Measurements from ENCODE around the gene OPN1LW.
"Not testable (repeated sequence)": the region's sequence is repeated elsewhere in the genome, so short reads cannot be mapped to it uniquely, and the experiment has no call there.

Gene OPN1LW

GRCh38 chrX:154144010-154144409 is at the start of gene OPN1LW:
OPN1LW (plus strand) TSS chrX:154144243; CDS start chrX:154144284, 41 bp downstream.
- DNase-seq, result not testable (repeated sequence)

- DNase-seq, result no peak
Measured at GRCh38 chrX:154094833-154095232, 49.2 kb upstream of the OPN1LW start.

GRCh38 chrX:154096140-154097002 is 47.7 kb upstream of the OPN1LW start:
- no peak for DNase-seq

GRCh38 chrX:154097003-154097588 is 46.9 kb upstream of the OPN1LW start:
- peak; percentile 71 for DNase-seq

- peak; percentile 78 for DNase-seq
Measured at GRCh38 chrX:154097589-154098541, 46.2 kb upstream of the OPN1LW start, which contains the start of gene MECP2. MECP2 (minus strand) TSS chrX:154097717.

- no peak for DNase-seq
Measured at GRCh38 chrX:154098551-154098950, 45.5 kb upstream of the OPN1LW start.

GRCh38 chrX:154113729-154114128 is 30.3 kb upstream of the OPN1LW start:
- DNase-seq, result no peak

GRCh38 chrX:154114652-154115051 is 29.4 kb upstream of the OPN1LW start:
- no peak for DNase-seq

GRCh38 chrX:154115071-154115470 is 29.0 kb upstream of the OPN1LW start:
- no peak for DNase-seq

GRCh38 chrX:154115750-154116149 is 28.3 kb upstream of the OPN1LW start:
- DNase-seq, result no peak

- no peak for DNase-seq
Measured at GRCh38 chrX:154116426-154117211, 27.4 kb upstream of the OPN1LW start.

GRCh38 chrX:154117566-154117965 is 26.5 kb upstream of the OPN1LW start:
- DNase-seq, result no peak

GRCh38 chrX:154120567-154120966 is 23.5 kb upstream of the OPN1LW start:
- DNase-seq, result no peak

GRCh38 chrX:154121207-154121606 is 22.8 kb upstream of the OPN1LW start:
- DNase-seq, result no peak

GRCh38 chrX:154121961-154122360 is 22.1 kb upstream of the OPN1LW start:
- DNase-seq, result no peak

GRCh38 chrX:154123241-154124219 is 20.5 kb upstream of the OPN1LW start:
- peak; percentile 13 for DNase-seq

GRCh38 chrX:154125391-154126040 is 18.5 kb upstream of the OPN1LW start:
- DNase-seq, result no peak

- no peak for DNase-seq
Measured at GRCh38 chrX:154126101-154126500, 17.9 kb upstream of the OPN1LW start.

GRCh38 chrX:154131955-154132354 is 12.1 kb upstream of the OPN1LW start:
- DNase-seq, result no peak

GRCh38 chrX:154132366-154132765 is 11.7 kb upstream of the OPN1LW start:
- no peak for DNase-seq

Measured in NCI-H226 (cell line).